ENCODE results near the gene IQGAP3. TPM values are rescaled to one million over a fixed set of nuclear protein-coding genes. Genes with fewer than 3 reads are reported as not detected.
A peak's percentile ranks its signal among the peaks of the same experiment; 100 is the strongest.

The IQGAP3 gene
- total RNA-seq, 1 donor from 2014 or later = 0.36 TPM

- intact Hi-C loops (cut with micrococcal nuclease) = loop anchor here (10.0 kb wide), 1 partner anchor 46 kb away; no protein-coding TSS in a partner anchor
- H3K4me1 ChIP-seq = peaks cover 93% of the 10 kb centered on the region
These were observed 71.4 kb downstream of the IQGAP3 start for GRCh38 chr1:156500793-156501506.

DNA sequence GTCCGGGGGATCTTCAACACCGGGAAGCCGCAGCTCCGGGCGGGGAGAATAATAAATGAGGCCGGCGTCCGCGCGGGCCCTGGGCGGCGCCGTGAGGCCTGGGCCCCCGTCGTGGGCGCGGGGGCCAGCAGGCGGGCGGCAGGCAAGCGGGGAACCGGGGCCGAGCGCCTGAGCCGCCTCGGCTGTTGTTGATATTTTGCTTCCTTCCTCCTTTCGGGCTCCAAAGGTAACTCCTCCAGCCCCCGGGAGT lies 71.9 kb downstream of the IQGAP3 start, which contains the start of gene MEF2D:
Gene MEF2D, minus strand, starts transcription at position 233 of the 250 bp plus-strand sequence. CDS start 17,483 bp downstream, outside the sequence.
- H3K27me3 ChIP-seq (ENCODE audit: low read depth) = no peaks in the 10 kb centered on the region
- intact Hi-C loops (cut with micrococcal nuclease) = loop anchor here (10.0 kb wide), 1 partner anchor 46 kb away; no protein-coding TSS in a partner anchor
- DNase-seq = no peak
- no peaks in the 10 kb centered on the region for H3K9me3 ChIP-seq (replicated peaks)
- peak within 1 kb of the TSS; percentile 100 for H3K27ac ChIP-seq (replicated peaks)
- peak within 1 kb of the TSS; percentile 98 for H3K4me3 ChIP-seq
- TF ChIP-seq, protein P1, sequence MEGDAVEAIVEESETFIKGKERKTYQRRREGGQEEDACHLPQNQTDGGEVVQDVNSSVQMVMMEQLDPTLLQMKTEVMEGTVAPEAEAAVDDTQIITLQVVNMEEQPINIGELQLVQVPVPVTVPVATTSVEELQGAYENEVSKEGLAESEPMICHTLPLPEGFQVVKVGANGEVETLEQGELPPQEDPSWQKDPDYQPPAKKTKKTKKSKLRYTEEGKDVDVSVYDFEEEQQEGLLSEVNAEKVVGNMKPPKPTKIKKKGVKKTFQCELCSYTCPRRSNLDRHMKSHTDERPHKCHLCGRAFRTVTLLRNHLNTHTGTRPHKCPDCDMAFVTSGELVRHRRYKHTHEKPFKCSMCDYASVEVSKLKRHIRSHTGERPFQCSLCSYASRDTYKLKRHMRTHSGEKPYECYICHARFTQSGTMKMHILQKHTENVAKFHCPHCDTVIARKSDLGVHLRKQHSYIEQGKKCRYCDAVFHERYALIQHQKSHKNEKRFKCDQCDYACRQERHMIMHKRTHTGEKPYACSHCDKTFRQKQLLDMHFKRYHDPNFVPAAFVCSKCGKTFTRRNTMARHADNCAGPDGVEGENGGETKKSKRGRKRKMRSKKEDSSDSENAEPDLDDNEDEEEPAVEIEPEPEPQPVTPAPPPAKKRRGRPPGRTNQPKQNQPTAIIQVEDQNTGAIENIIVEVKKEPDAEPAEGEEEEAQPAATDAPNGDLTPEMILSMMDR (IDR thresholded peaks at IDR 0.05; ENCODE audit: borderline replicate concordance) = no peak
- H3K4me1 ChIP-seq = peaks cover 93% of the 10 kb centered on the region
- no peaks in the 10 kb centered on the region for H3K36me3 ChIP-seq

More at GRCh38 chr1:156500793-156501506, 71.4 kb downstream of the IQGAP3 start:
- H3K4me3 ChIP-seq = peak overlapping the region; percentile 98
- TF ChIP-seq, protein P1 (IDR thresholded peaks at IDR 0.05; ENCODE audit: borderline replicate concordance) = peak; percentile 62
- no peaks in the 10 kb centered on the region for H3K9me3 ChIP-seq (replicated peaks)
- peak; percentile 95 for DNase-seq
- no peaks in the 10 kb centered on the region for H3K36me3 ChIP-seq
- H3K27ac ChIP-seq (replicated peaks) = peak overlapping the region; percentile 100
- no peaks in the 10 kb centered on the region for H3K27me3 ChIP-seq (ENCODE audit: low read depth)

GRCh38 chr1:156499842-156500542 lies 72.4 kb downstream of the IQGAP3 start:
- Histone ChIP-seq H3K9me3 (replicated peaks) (no peaks in the 10 kb centered on the region), H3K27ac (replicated peaks) (peak overlapping the region; percentile 100), H3K36me3 (no peaks in the 10 kb centered on the region), H3K27me3 (ENCODE audit: low read depth) (no peaks in the 10 kb centered on the region), H3K4me3 (peak overlapping the region; percentile 98), H3K4me1 (peaks cover 96% of the 10 kb centered on the region)
- TF ChIP-seq, protein P1 (IDR thresholded peaks at IDR 0.05; ENCODE audit: borderline replicate concordance) = no peak
- DNase-seq = peak; percentile 78
- intact Hi-C loops (cut with micrococcal nuclease) = loop anchor here (2.0 to 10.0 kb wide), 2 partner anchors 19 to 45 kb away; no protein-coding TSS in a partner anchor

DNA sequence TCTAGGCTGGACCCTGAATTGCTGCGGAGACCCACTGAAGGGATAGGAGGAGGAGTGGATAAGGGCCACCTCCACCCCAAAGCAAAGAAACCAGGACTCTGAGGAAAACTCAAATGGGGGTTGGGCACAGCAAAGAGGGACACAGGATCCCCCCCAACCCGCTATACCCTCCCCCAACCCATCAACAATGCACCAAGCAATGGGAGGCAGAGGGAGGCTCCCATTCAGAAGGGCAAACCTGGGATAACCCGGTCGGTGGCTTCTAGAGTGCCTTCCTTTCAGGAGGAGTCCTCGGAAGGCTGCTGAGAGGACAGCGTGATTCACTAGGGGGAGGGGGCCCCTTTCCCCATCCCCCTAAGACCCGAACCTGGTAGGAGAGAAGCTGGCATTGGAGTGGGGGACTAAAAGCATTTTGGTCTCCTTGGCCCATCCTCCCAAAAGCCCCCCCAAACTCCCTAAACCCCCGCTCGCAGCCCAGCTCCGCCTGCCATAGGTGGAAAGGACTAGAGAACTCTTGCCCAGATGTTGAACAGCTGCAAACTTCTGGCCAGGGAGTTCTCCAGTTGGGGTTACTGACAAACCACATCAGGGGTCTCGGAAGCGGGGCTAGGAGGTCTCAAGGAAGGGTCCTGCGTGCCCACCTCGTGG lies 73.0 kb downstream of the IQGAP3 start:
- H3K27me3 ChIP-seq (ENCODE audit: low read depth) = no peaks in the 10 kb centered on the region
- H3K4me1 ChIP-seq = peaks cover 97% of the 10 kb centered on the region
- H3K27ac ChIP-seq (replicated peaks) = peak overlapping the region; percentile 100
- H3K9me3 ChIP-seq (replicated peaks) = no peaks in the 10 kb centered on the region
- H3K36me3 ChIP-seq = no peaks in the 10 kb centered on the region
- TF ChIP-seq, protein P1 (IDR thresholded peaks at IDR 0.05; ENCODE audit: borderline replicate concordance) = no peak
- DNase-seq = no peak
- intact Hi-C loops (cut with micrococcal nuclease) = loop anchor here (2.0 kb wide), 1 partner anchor 19 kb away; no protein-coding TSS in a partner anchor
- peak overlapping the region; percentile 98 for H3K4me3 ChIP-seq

DNA sequence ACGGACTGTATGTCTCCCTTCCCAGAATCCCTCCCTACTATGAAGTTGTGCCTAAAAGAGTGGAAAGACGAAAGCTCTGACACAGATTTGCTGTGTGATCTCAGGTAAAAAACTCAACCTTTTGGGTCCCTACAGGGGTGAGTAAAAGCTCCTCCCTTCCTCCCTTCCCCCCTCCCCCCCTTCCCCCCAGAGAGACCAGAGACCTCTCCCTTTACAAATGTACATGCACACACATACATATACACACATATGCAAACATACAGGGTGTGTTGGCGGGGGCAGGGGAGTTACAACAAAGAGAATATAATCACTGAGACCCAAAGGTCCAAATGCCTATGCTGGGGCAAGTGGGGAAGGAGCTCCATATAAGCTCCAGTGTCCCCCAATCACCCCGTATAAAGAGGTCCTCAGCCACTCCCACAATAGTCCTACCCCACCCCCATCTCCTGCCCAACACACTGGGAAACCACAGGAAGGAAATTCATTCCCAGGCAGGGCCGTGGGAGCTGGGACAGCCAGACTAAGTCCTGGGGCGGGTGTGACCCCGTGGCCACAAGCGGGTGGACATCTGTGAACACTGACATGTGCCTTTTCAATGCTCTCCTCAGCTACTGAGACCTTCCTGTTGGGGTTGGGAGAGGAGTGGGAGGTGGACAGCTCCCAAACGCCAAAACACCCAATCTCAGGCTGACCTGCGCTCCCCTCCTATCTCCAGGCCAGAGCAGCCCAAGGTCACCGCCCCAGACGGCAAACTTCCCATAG lies 73.8 kb downstream of the IQGAP3 start:
- Histone ChIP-seq H3K4me3 (peak overlapping the region; percentile 98), H3K27ac (replicated peaks) (peak overlapping the region; percentile 100), H3K4me1 (peaks cover 97% of the 10 kb centered on the region), H3K36me3 (no peaks in the 10 kb centered on the region), H3K27me3 (ENCODE audit: low read depth) (no peaks in the 10 kb centered on the region), H3K9me3 (replicated peaks) (no peaks in the 10 kb centered on the region)
- intact Hi-C loops (cut with micrococcal nuclease) = loop anchor here (2.0 kb wide), 1 partner anchor 18 kb away; no protein-coding TSS in a partner anchor
- peak; percentile 76 for DNase-seq
- TF ChIP-seq, protein P1 (IDR thresholded peaks at IDR 0.05; ENCODE audit: borderline replicate concordance) = no peak

All from left ventricle myocardium inferior (tissue), 1 donor.